Loucy (cell line): Measurements from ENCODE around the gene HS3ST5.

Experiments used
- H2AFZ ChIP-seq: fragments of 200-600 bp; sonication (generic); 2 replicates; pipeline ENCODE4 v1.6.0; 2016; ENCODE audit warnings: antibody characterized with exemption, mild to moderate bottlenecking, low read length, moderate library complexity
- H3F3A ChIP-seq: fragments of 200-600 bp; 2 replicates; pipeline ENCODE4 v1.6.0; 2016; ENCODE audit warnings: antibody characterized with exemption, low read depth, mild to moderate bottlenecking
- H3K27me3 ChIP-seq: fragments of 200-600 bp; sonication (generic); 2 replicates; pipeline ENCODE4 v1.6.1; 2014; ENCODE audit warnings: low read length, mild to moderate bottlenecking; ENCODE audit not compliant: insufficient read depth, poor library complexity, severe bottlenecking
- H3K36me3 ChIP-seq: fragments of 200-600 bp; sonication (generic); 2 replicates; pipeline ENCODE4 v1.6.1; 2016; ENCODE audit warnings: low read length; ENCODE audit not compliant: insufficient read depth
- H3K4me1 ChIP-seq: fragments of 200-600 bp; sonication (generic); 2 replicates; pipeline ENCODE4 v1.5.1; 2014; ENCODE audit warnings: low read length, mild to moderate bottlenecking; ENCODE audit not compliant: insufficient read depth, poor library complexity, severe bottlenecking
- H3K4me2 ChIP-seq: fragments of 200-600 bp; sonication (generic); 2 replicates; pipeline ENCODE4 v1.6.0; 2014; ENCODE audit warnings: antibody characterized with exemption, low read length, low read depth, mild to moderate bottlenecking; ENCODE audit not compliant: poor library complexity, severe bottlenecking
- H3K4me3 ChIP-seq: fragments of 200-600 bp; sonication (generic); 2 replicates; pipeline ENCODE4 v1.5.1; 2014; ENCODE audit warnings: low read length, mild to moderate bottlenecking, mixed read lengths; ENCODE audit not compliant: poor library complexity, severe bottlenecking
- H3K79me2 ChIP-seq: fragments of 200-600 bp; sonication (generic); 2 replicates; pipeline ENCODE4 v1.6.1; 2014; ENCODE audit warnings: low read length; ENCODE audit not compliant: insufficient read depth
- H3K9ac ChIP-seq: fragments of 200-600 bp; sonication (generic); 2 replicates; pipeline ENCODE4 v1.6.0; 2014; ENCODE audit warnings: mild to moderate bottlenecking, low read depth, low read length, moderate library complexity; ENCODE audit not compliant: poor library complexity, severe bottlenecking
- H3K9me2 ChIP-seq: fragments of 200-600 bp; sonication (generic); replicated peaks from 2 replicates; pipeline ENCODE4 v1.6.1; 2016; ENCODE audit warnings: low read depth, low read length, mixed read lengths
- H3K9me3 ChIP-seq: fragments of 200-600 bp; sonication (generic); 2 replicates; pipeline ENCODE4 v1.6.1; 2014; ENCODE audit warnings: mild to moderate bottlenecking, antibody characterized with exemption, low read length, low read depth; ENCODE audit not compliant: insufficient read depth
- H4K20me1 ChIP-seq: fragments of 200-600 bp; sonication (generic); 2 replicates; pipeline ENCODE4 v1.6.0; 2014; ENCODE audit warnings: antibody characterized with exemption, low read length, mild to moderate bottlenecking; ENCODE audit not compliant: insufficient read depth, poor library complexity, severe bottlenecking
- EZH2phosphoT487 ChIP-seq: fragments of 200-600 bp; IDR thresholded peaks from 2 replicates; pipeline ENCODE4 v1.6.1; 2018; ENCODE audit warnings: antibody characterized with exemption, mild to moderate bottlenecking, moderate library complexity, borderline replicate concordance
- TF ChIP-seq, protein P1 (sequence below): fragments of 200-600 bp; sonication (generic); conservative IDR thresholded peaks from 2 replicates; pipeline ENCODE4 v1.5.1; 2014; ENCODE audit warnings: mild to moderate bottlenecking, antibody characterized with exemption, low read length

The HS3ST5 gene

DNA sequence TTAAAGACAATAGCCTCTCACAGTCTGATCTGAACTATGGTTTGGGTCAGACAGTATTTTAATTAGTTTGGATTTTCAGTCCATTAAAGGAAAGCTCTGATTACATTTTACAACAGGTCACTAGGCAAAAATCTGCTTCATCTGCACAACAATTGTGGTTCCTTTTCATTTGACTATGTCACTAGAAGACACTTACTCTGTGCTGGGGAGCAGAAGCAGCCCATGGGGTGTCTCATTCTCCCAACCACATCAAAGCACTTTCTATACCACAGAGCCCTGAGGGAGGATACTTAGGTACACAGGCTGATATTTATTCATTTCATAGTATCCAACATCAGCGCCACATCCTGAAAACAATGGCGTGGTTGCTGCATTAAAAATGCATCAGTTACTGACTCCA lies 335.3 kb downstream of the HS3ST5 start:
- Histone ChIP-seq H3K4me3 (peak overlapping the region; percentile 18), H3K79me2 (no peaks in the 10 kb centered on the region), H4K20me1 (no peaks in the 10 kb centered on the region), H3K36me3 (no peaks in the 10 kb centered on the region), H3K4me1 (peaks cover 6% of the 10 kb centered on the region), H3K27me3 (no peaks in the 10 kb centered on the region), H3K9me2 (no peaks in the 10 kb centered on the region), H2AFZ (no peak overlapping the region), H3F3A (no peaks in the 10 kb centered on the region), H3K4me2 (peak overlapping the region; percentile 27), H3K9me3 (no peaks in the 10 kb centered on the region), H3K9ac (no peak overlapping the region)
- TF ChIP-seq, protein P1, sequence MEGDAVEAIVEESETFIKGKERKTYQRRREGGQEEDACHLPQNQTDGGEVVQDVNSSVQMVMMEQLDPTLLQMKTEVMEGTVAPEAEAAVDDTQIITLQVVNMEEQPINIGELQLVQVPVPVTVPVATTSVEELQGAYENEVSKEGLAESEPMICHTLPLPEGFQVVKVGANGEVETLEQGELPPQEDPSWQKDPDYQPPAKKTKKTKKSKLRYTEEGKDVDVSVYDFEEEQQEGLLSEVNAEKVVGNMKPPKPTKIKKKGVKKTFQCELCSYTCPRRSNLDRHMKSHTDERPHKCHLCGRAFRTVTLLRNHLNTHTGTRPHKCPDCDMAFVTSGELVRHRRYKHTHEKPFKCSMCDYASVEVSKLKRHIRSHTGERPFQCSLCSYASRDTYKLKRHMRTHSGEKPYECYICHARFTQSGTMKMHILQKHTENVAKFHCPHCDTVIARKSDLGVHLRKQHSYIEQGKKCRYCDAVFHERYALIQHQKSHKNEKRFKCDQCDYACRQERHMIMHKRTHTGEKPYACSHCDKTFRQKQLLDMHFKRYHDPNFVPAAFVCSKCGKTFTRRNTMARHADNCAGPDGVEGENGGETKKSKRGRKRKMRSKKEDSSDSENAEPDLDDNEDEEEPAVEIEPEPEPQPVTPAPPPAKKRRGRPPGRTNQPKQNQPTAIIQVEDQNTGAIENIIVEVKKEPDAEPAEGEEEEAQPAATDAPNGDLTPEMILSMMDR, result no peak
- no peak for TF ChIP-seq EZH2phosphoT487
